HepG2 (cell line): ENCODE data around the gene STUB1. TPM values are rescaled to one million over a fixed set of nuclear protein-coding genes. Genes with fewer than 3 reads are reported as not detected.
A peak's percentile ranks its signal among the peaks of the same experiment; 100 is the strongest.

ENCODE experiments used
- CAMTA2 ChIP-seq: sonication (generic); formaldehyde crosslinking; IDR thresholded peaks from 2 replicates; pipeline ENCODE4 v1.4.0; 2020; ENCODE audit warnings: mild to moderate bottlenecking, missing genetic modification reagents, borderline replicate concordance
- FOSL1 ChIP-seq: sonication (generic); formaldehyde crosslinking; IDR thresholded peaks from 2 replicates; pipeline ENCODE4 v1.9.0; 2021; ENCODE audit warnings: missing genetic modification reagents, borderline replicate concordance
- HBP1 ChIP-seq: IDR thresholded peaks from 2 replicates; pipeline ENCODE4 v1.6.1; 2016; ENCODE audit warnings: low read depth, control low read depth
- HMG20B ChIP-seq: conservative IDR thresholded peaks from 2 replicates; pipeline ENCODE4 v1.6.1; 2016; ENCODE audit warnings: missing genetic modification reagents, missing compliant biosample characterization
- HOXA5 ChIP-seq: sonication (generic); formaldehyde crosslinking; IDR thresholded peaks from 2 replicates; pipeline ENCODE4 v1.4.0; 2020; ENCODE audit warnings: missing genetic modification reagents
- HOXA7 ChIP-seq: sonication (generic); formaldehyde crosslinking; IDR thresholded peaks from 2 replicates; pipeline ENCODE4 v1.8.1; 2022; ENCODE audit warnings: mild to moderate bottlenecking, missing genetic modification reagents, moderate library complexity
- JDP2 ChIP-seq: sonication (generic); formaldehyde crosslinking; IDR thresholded peaks from 2 replicates; pipeline ENCODE4 v1.8.1; 2022; ENCODE audit warnings: missing genetic modification reagents, borderline replicate concordance
- MED13 ChIP-seq: sonication (generic); formaldehyde crosslinking; IDR thresholded peaks from 2 replicates; pipeline ENCODE4 v1.5.0; 2020; ENCODE audit warnings: missing genetic modification reagents
- MIER2 ChIP-seq: IDR thresholded peaks from 2 replicates; pipeline ENCODE4 v1.6.1; 2016; ENCODE audit warnings: missing biosample characterization, missing genetic modification reagents
- MTF1 ChIP-seq: sonication (generic); formaldehyde crosslinking; IDR thresholded peaks from 2 replicates; pipeline ENCODE4 v1.5.0; 2020; ENCODE audit warnings: missing genetic modification reagents
- NFE2L2 ChIP-seq: fragments of 150-350 bp; IDR thresholded peaks from 2 replicates; pipeline ENCODE4 v1.6.1; 2014; ENCODE audit warnings: low read length
- SMAD3 ChIP-seq: sonication (generic); formaldehyde crosslinking; IDR thresholded peaks from 2 replicates; pipeline ENCODE4 v1.4.0; 2020; ENCODE audit warnings: missing genetic modification reagents
- TAF15 ChIP-seq: fragments of 200-400 bp; formaldehyde crosslinking; IDR thresholded peaks from one replicate; pipeline ENCODE4 v1.6.1; 2018; ENCODE audit warnings: mild to moderate bottlenecking, low read depth, low read length; ENCODE audit not compliant: poor library complexity, severe bottlenecking
- TCF12 ChIP-seq, 2 experiments: fragments of 450-650 bp in 1 of 2; sonication (generic) in 1 of 2; formaldehyde crosslinking in 1 of 2; IDR thresholded peaks; 2 replicates each; pipeline versions ENCODE4 v1.6.1 to v1.8.0; 2017 to 2022; ENCODE audit warnings: antibody characterized with exemption in 1 of 2, mild to moderate bottlenecking in 1 of 2, missing genetic modification reagents in 1 of 2, moderate library complexity in 1 of 2
- ZFYVE20 ChIP-seq: sonication (generic); formaldehyde crosslinking; IDR thresholded peaks from 2 replicates; pipeline ENCODE4 v1.8.0; 2023; ENCODE audit warnings: low read depth, mild to moderate bottlenecking, moderate library complexity, missing genetic modification reagents, borderline replicate concordance
- ZNF12 ChIP-seq: sonication (generic); formaldehyde crosslinking; IDR thresholded peaks from 2 replicates; pipeline ENCODE4 v1.5.0; 2020; ENCODE audit warnings: missing genetic modification reagents
- ZNF138 ChIP-seq: sonication (generic); formaldehyde crosslinking; IDR thresholded peaks from 2 replicates; pipeline ENCODE4 v1.5.0; 2020; ENCODE audit warnings: mild to moderate bottlenecking, low read depth, missing genetic modification reagents
- ZNF367 ChIP-seq: sonication (generic); formaldehyde crosslinking; IDR thresholded peaks from 2 replicates; pipeline ENCODE4 v1.4.0; 2020; ENCODE audit warnings: missing genetic modification reagents, borderline replicate concordance
- polyA plus RNA-seq, 8 experiments: library from polyadenylated mRNA; depleted of rRNA in 3 of 8; stranded (reverse) in 7 of 8; unstranded in 1 of 8; fragments of >200 nt; fragmentation: Illumina TruSeq in 4 of 8; extraction: Trizol in 4 of 8; gene quantifications; 2 replicates each; pipeline versions ENCODE4 v1.2.1 to v1.2.3, GENCODE V29; 2011 to 2016; ENCODE audit warnings: low read depth in 4 of 8, missing spikeins in 1 of 8, mixed read lengths in 1 of 8; ENCODE audit not compliant: insufficient read depth in 1 of 8
- total RNA-seq, 5 experiments: library from RNA; depleted of rRNA; stranded (reverse); fragments of >200 nt; fragmentation: Illumina TruSeq; extraction: Trizol; gene quantifications; 2 replicates each; pipeline ENCODE4 v1.2.3, GENCODE V29; 2016; ENCODE audit warnings: low read depth in 1 of 5
- TF ChIP-seq, protein P1 (sequence below): sonication (generic); formaldehyde crosslinking; IDR thresholded peaks from 2 replicates; pipeline ENCODE4 v1.9.0; 2021; ENCODE audit warnings: missing genetic modification reagents, mild to moderate bottlenecking, borderline replicate concordance
- TF ChIP-seq, protein P2 (sequence below): IDR thresholded peaks from 2 replicates; pipeline ENCODE4 v1.6.1; 2016; ENCODE audit warnings: missing compliant biosample characterization, missing genetic modification reagents, borderline replicate concordance
- TF ChIP-seq, protein P3 (sequence below): sonication (generic); formaldehyde crosslinking; IDR thresholded peaks from 2 replicates; pipeline ENCODE4 v1.8.1; 2022; ENCODE audit warnings: low read depth, mild to moderate bottlenecking, missing genetic modification reagents
- TF ChIP-seq, protein P4 (sequence below): sonication (generic); formaldehyde crosslinking; IDR thresholded peaks from 2 replicates; pipeline ENCODE4 v1.4.0; 2020; ENCODE audit warnings: mild to moderate bottlenecking, missing genetic modification reagents

Gene STUB1
- total and polyA plus RNA-seq, 2 of the 13 experiments (the other 11 are each of a cell fraction or from before 2014, with no cell fraction given), result 52.9 to 78.2 TPM

DNA sequence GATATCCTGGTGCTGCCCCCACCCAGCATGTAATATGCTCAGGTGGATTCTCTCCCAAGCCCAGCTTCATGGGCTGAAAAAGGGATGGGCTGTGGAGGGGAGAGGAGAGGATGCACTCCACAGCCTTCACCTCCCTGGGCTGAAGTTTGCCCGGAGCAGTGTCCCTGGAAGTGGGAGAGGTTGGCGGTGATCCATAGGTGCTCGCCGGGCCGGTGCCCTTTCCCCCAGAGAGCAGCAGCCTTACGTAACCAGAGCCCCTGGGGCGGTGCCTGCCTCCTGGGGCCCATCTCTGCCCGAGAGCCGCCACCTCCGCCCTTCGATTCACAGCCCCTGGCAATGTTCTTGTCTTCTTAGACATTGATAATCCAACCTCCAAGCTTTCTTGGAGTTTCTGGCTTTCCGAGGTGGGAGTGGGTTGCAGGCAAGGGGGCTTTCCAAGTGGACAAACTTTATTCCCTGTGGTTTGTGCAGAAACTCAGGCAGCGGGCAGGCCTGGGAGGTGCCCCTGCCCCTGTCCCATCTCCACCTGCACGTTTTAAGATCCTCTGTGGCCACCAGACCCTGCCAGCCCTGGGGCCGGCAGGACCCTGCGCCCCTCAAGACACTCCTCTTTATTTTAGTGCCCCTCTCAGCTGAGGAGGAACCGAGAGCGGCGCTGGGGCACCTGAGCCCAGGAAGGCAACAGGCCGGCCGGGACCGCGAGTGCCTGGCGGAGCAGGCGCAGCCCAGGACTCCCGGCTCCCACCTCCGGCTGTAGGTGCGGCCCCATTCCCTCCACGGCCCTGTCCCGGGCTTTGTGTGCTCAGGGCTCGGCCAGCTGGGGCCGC is 34.1 kb upstream of the STUB1 start (continued):
- no peak for TF ChIP-seq HBP1 (CRISPR knock-in tag)
- TF ChIP-seq, protein P1, sequence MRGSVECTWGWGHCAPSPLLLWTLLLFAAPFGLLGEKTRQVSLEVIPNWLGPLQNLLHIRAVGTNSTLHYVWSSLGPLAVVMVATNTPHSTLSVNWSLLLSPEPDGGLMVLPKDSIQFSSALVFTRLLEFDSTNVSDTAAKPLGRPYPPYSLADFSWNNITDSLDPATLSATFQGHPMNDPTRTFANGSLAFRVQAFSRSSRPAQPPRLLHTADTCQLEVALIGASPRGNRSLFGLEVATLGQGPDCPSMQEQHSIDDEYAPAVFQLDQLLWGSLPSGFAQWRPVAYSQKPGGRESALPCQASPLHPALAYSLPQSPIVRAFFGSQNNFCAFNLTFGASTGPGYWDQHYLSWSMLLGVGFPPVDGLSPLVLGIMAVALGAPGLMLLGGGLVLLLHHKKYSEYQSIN (CRISPR knock-in tag), result no peak
- TF ChIP-seq ZFYVE20 (CRISPR knock-in tag), result no peak
- TF ChIP-seq HOXA7 (CRISPR knock-in tag), result no peak
- TF ChIP-seq, protein P2, sequence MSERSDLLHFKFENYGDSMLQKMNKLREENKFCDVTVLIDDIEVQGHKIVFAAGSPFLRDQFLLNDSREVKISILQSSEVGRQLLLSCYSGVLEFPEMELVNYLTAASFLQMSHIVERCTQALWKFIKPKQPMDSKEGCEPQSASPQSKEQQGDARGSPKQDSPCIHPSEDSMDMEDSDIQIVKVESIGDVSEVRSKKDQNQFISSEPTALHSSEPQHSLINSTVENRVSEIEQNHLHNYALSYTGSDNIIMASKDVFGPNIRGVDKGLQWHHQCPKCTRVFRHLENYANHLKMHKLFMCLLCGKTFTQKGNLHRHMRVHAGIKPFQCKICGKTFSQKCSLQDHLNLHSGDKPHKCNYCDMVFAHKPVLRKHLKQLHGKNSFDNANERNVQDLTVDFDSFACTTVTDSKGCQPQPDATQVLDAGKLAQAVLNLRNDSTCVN (CRISPR knock-in tag), result no peak
- no peak for TF ChIP-seq HOXA5 (CRISPR knock-in tag)
- TF ChIP-seq HMG20B (CRISPR knock-in tag), result no peak
- no peak for TF ChIP-seq FOSL1
- TF ChIP-seq CAMTA2, result no peak
- TF ChIP-seq JDP2 (CRISPR knock-in tag), result no peak
- no peak for TF ChIP-seq ZNF367 (CRISPR knock-in tag)
- TF ChIP-seq ZNF12 (CRISPR knock-in tag), result no peak
- TF ChIP-seq ZNF138 (CRISPR knock-in tag), result 0 out of 2 replicates have a peak, but pooled peaks have one; percentile 38
- TF ChIP-seq TCF12 (IDR thresholded peaks at IDR 0.05), result no peak
- no peak for TF ChIP-seq TCF12 (CRISPR knock-in tag; IDR thresholded peaks at IDR 0.05)
- TF ChIP-seq, protein P3, sequence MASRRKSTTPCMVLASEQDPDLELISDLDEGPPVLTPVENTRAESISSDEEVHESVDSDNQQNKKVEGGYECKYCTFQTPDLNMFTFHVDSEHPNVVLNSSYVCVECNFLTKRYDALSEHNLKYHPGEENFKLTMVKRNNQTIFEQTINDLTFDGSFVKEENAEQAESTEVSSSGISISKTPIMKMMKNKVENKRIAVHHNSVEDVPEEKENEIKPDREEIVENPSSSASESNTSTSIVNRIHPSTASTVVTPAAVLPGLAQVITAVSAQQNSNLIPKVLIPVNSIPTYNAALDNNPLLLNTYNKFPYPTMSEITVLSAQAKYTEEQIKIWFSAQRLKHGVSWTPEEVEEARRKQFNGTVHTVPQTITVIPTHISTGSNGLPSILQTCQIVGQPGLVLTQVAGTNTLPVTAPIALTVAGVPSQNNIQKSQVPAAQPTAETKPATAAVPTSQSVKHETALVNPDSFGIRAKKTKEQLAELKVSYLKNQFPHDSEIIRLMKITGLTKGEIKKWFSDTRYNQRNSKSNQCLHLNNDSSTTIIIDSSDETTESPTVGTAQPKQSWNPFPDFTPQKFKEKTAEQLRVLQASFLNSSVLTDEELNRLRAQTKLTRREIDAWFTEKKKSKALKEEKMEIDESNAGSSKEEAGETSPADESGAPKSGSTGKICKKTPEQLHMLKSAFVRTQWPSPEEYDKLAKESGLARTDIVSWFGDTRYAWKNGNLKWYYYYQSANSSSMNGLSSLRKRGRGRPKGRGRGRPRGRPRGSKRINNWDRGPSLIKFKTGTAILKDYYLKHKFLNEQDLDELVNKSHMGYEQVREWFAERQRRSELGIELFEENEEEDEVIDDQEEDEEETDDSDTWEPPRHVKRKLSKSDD (CRISPR knock-in tag), result no peak
- TF ChIP-seq, protein P4, sequence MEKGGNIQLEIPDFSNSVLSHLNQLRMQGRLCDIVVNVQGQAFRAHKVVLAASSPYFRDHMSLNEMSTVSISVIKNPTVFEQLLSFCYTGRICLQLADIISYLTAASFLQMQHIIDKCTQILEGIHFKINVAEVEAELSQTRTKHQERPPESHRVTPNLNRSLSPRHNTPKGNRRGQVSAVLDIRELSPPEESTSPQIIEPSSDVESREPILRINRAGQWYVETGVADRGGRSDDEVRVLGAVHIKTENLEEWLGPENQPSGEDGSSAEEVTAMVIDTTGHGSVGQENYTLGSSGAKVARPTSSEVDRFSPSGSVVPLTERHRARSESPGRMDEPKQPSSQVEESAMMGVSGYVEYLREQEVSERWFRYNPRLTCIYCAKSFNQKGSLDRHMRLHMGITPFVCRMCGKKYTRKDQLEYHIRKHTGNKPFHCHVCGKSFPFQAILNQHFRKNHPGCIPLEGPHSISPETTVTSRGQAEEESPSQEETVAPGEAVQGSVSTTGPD (CRISPR knock-in tag), result no peak
- no peak for TF ChIP-seq MED13
- TF ChIP-seq TAF15, result no peak
- no peak for TF ChIP-seq NFE2L2
- no peak for TF ChIP-seq MIER2 (CRISPR knock-in tag)
- no peak for TF ChIP-seq MTF1 (CRISPR knock-in tag)
- TF ChIP-seq SMAD3 (CRISPR knock-in tag), result 0 out of 2 replicates have a peak, but pooled peaks have one; percentile 38
